Activated naive CD8-positive, alpha-beta T cell treated with anti-CD3 and anti-CD28 coated beads, Interleukin-2, amount 50 U/mL, for 16 hours (primary cell): ENCODE results near the gene ROGDI.

Experiments
- DNase-seq: peaks from one replicate; pipeline ENCODE4 v3.0.0-alpha.2; 2020; ENCODE audit warnings: low read depth, low spot score

Gene ROGDI

GRCh38 chr16:4801962-4802658 is at the start of gene ROGDI:
ROGDI (minus strand) TSS chr16:4802633; CDS start chr16:4802571, 62 bp downstream.
- peak; percentile 49 for DNase-seq

- DNase-seq = no peak
Observed at GRCh38 chr16:4850211-4850610, 47.8 kb upstream of the ROGDI start.

DNA sequence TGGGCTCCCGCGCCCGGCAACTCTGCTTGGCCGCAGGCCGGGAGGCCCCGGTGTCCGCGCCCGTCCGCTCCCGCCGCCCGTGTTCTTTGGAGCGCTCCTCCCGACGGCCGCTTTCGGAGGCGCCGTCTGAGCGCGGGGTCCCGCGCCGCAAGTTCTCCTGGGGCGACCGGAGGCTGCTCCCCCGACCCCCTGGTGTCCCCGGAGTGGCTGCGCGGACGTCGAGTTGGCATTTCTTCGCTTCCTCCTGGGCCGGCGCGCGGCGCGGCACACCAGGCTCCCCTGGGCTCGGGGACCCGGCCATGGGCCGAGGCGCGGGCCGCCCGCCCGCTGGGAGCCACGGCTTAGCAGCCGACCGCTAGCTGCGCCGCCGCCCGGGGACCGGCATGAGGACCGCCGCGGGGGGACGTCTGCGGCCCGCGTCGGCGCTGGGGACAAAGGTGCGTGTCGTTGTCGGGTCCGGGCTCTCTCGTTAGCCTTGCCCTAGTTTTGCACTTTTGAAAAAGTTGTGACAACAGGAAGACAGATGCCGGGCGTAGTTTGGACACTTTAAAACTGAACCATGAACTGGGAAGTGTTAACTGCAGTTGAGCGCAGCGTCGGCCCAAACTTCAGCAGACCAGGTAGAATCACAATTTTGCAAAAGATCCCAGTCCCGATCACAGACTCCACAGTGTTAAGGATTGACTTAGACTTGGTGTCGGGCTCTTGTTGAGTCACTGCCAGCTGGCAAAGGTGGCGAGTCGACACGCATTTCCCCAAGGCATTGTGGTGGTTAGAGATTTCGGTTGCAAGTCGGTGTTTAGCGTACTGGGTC is 45.5 kb upstream of the ROGDI start:
- no peak for DNase-seq

- peak; percentile 100 for DNase-seq
Observed at GRCh38 chr16:4846901-4847773, 44.7 kb upstream of the ROGDI start, which contains the start of the genes GLYR1 and UBN1. GLYR1 (minus strand) TSS chr16:4847288; CDS start chr16:4847265, 23 bp downstream. UBN1 (plus strand) TSS chr16:4847481; CDS start chr16:4852918, 5,437 bp downstream.

- DNase-seq = no peak
Observed at GRCh38 chr16:4846503-4846900, 44.1 kb upstream of the ROGDI start.

- no peak for DNase-seq
Observed at GRCh38 chr16:4840984-4841383, 38.6 kb upstream of the ROGDI start.

DNA sequence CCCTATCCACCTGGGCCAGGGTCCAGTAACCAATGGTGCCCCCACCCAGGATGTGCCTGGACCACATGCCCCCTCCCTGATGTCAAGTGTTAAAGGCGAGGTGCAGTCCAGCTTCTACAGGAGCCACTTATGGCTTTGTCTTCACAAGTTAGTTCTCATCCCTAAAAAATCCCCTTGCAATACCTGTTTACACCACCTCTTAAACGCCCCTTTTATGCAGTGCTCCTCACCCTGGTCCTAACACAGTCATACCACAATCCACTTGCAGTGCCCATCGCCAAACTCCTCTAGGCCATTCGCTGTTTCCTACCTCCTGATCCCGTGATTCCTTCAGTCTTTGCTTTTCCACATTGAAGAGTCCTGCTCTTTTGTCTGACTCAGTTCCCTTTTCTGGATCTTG is 37.5 kb upstream of the ROGDI start:
- no peak for DNase-seq

- no peak for DNase-seq
Observed at GRCh38 chr16:4837733-4838501, 35.5 kb upstream of the ROGDI start.

DNA sequence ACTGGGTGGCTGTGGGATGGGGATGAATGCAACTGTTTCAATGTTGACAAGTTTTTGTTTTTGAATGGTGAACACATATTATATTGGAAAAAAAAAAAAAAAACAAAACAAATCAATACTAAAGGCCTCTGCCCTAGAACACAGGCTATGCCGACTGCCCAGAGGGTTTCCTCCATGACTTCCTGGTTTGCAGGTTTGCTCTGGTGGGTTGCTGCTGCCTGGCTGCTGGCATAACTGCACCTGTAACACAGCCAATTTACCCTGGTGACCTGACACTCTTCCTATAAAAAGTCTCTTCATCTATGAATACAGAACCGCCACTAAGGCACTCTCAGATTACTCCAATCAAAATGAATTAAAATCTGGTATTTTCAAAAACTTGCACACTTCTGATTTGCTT is 34.3 kb upstream of the ROGDI start:
- no peak for DNase-seq

DNA sequence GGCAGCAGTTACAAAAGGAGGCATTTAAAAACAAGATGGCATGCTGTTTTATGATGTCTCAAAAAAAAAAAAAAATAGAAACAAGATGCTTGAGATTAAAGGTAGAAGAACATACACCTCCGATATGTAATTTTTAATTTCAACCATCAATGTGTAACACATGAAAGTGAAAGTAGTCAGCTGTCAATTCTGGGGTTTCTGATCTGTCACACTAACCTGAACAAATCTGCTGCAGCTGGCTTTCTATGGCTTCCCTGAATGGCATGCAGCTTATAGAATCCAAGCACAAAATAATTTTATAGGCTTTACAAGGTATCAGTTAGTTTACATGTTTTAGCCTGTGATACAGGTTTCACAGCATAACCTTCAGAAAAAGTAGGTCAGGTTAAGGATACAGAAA is 31.2 kb upstream of the ROGDI start:
- DNase-seq = no peak

DNA sequence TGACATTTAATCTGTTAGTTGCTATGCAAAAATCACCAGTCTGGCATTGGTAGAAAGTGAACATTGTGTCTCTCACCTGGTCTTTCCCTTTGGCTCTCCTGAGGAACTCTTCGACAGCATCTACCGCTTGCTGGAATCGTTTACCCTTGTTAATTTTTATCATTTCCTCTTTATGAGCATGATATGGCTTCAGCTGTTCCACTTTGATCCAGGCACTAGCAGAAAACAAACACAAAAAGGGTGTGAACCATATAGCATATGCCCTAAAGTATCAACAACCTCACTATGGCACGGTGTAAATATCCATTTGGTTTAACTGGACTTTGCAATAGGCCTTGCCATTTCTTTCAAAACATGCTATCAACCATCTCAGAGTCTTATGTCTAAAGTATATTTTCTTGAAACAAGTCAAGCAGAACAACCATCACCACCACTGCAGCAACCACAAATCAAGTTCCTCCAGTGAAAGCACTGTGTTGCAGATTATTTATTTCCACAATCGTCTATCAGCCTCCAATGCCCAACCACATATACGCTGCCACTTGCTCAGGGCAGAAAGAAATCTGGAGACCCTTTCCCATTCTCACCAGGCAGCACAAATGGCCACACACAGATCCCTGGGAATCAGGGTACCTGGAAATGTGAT is 30.4 kb upstream of the ROGDI start:
- DNase-seq = no peak

DNA sequence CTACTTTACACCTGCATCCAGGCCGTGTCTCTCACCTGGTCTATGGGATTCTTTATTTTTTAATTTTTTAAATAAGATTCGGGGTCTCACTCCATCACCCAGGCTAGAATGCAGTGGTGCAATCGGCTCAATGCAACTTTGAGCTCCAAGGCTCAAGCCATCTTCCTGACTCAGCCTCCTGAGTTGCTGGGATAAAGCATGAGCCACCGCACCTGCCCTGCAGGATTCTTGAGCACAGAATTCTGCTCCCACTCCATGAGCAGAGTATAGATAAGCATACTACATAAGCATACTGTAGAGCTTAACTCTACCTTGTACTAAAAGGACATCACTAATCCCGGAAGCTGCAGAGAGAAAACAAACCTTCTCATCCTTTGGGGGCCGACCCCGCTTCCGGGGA is 29.2 kb upstream of the ROGDI start:
- no peak for DNase-seq

- DNase-seq = no peak
Observed at GRCh38 chr16:4830408-4830807, 28.0 kb upstream of the ROGDI start.

DNA sequence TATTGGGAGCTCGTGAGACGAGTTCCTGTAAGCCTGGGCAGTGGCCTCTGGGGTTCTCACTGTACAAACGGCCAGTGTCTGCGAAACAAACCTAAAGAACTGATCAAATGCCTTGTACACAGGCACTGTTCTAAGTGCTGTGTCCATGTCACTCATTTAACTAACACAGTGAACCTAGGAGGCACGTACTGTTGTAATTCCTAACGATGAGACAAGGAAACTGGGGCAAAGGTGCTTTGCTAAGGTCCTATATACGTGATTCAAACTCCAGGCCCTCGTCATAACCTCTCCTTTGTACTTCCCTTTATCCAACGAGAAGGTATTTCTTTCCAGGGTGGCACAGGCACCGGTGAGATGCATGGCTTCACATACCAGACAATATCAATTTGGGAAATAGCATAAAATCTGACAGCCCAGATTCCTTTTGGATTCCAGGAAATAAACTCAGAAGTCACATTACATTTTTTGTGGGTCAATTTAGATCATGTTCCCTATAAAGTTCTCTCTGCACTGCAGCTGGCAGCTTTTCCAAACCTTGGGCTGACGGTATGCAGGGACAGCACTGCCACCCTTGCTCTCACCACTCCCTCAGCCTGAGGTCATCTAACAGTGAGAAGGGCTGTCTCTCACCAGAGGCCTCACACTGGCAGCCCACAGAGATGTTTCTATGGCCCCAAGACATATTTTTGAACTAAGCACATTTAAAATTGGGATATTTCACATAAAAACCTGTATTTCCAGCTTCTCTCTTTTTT is 26.3 kb upstream of the ROGDI start:
- no peak for DNase-seq

- DNase-seq = no peak
Observed at GRCh38 chr16:4826980-4827379, 24.5 kb upstream of the ROGDI start.

DNA sequence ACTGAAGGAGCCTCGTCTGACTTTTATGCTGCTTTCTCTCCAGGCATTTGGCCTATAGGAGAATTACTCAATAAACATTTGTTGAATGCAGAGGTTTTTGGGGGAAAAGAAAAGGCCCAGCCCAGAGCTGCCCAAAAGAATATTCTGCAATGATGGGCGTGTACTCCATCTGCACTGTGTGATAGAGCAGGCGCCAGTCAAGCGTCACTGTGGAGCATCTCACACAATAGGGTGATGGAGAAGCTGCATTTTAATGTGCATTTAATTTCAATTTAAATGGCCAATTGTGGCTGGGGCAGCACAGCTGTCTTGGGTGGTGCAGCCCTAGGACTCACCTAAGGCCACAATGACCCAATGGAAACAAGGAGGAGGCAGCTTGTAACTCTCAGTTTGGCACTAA is 24.1 kb upstream of the ROGDI start:
- DNase-seq = no peak

DNA sequence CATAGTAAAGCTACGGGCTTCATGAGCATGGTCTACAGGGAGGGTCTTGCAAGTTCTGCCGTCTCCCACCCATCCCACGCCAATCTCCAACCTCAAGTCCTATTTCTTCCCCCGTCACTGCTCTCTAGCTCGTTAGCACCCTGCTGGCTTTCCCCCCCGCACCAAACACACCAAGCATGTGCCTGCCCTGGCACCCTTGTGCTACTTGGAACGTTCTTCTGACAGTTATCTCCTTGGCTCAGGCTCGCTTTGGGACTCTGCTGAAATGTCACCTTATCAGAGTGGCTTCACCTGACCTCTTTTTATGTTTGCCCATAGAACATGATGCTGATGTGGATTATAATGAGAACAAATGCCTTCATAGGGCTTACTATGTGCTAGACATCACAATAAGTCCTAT is 22.8 kb upstream of the ROGDI start:
- DNase-seq = no peak

- DNase-seq = no peak
Observed at GRCh38 chr16:4820652-4821051, 18.2 kb upstream of the ROGDI start.

DNA sequence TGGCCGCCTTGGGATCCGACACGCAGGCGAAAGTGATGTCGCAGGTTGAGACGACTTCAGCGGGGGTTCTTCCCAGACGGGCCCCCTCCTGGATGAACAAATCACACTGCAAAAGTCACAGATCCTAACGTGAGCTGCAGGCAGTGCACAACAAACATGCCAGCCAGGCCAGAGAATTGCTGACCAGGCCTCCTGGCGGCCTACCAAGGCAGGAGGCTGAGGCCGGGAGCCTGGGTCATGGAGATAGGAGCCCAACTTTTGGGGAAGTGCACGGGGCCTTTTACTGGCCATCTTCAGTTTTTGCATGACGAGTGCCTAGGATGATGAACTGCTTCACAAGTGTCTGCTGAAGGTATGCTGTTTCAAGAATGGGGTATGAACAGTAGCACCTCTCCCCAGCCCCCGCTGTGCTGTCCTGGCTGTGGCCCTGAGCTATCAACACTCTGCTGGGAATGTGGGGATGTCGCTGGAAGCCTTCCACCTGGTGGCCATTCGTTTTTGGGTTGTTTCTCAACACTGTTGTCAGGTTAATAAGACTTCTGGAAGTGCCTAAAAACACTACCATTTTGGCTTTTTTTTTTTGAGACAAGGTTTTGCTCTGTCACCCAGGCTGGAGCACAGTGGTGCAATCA is 12.2 kb upstream of the ROGDI start:
- no peak for DNase-seq

GRCh38 chr16:4814046-4814445 is 11.6 kb upstream of the ROGDI start:
- DNase-seq = no peak
